ENCODE measurements around the gene HEPACAM. TPM values are rescaled to one million over a fixed set of nuclear protein-coding genes. Genes with fewer than 3 reads are reported as not detected.

Gene HEPACAM
- total and polyA plus RNA-seq, 8 donors = 0.04 to 0.31 (median 0.07) TPM; not detected in 3

DNA sequence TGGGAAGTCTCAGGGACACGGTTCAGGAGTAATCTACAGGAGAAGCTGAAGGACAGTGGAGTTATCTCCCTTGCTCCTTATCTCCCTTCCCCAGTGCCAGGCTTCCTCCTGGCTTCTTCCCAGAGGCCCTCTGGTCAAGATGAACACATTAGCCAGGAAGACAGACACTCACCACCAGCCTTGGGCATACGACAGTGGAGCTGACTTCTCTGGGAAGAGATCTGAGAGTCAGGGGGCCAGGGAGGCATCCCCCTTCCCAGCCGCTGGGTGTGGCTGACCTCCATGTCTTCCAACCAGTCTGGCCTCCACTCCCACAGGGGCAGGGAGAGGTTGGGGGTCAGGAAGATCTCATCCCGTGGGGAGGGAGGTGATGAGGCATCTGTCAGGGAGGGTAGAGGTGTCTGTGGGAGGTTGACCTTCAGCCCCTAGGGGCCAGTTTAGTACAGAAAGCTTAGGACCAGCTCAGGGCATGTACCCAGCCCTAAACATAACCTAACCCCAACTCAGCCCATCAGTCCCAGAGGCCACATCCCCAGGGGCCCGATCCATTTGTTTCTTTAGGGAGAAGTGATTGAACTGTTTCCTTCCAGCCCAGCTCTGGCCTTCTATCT is 50.9 kb downstream of the HEPACAM start:
- Histone ChIP-seq H3K4me1 (peaks cover 0 to 14% of the 10 kb centered on the region in 2 donors), H3K9me3 (no peaks in the 10 kb centered on the region), H3K27me3 (no peaks in the 10 kb centered on the region), H3K27ac (no peak overlapping the region), H3K4me3 (no peak overlapping the region), H3K36me3 (no peaks in the 10 kb centered on the region)
- ATAC-seq = no peak
- no peak for TF ChIP-seq CTCF (IDR thresholded peaks at IDR 0.05)
- intact Hi-C loops (cut with DNase I) = no loop called here
- no peak for DNase-seq

GRCh38 chr11:124884340-124884739 is 51.5 kb downstream of the HEPACAM start:
- no peak for ATAC-seq
- Histone ChIP-seq H3K27me3 (no peaks in the 10 kb centered on the region), H3K4me1 (peaks cover 0 to 14% of the 10 kb centered on the region in 2 donors), H3K36me3 (no peaks in the 10 kb centered on the region), H3K27ac (no peak overlapping the region), H3K9me3 (no peaks in the 10 kb centered on the region), H3K4me3 (no peak overlapping the region)
- no peak for TF ChIP-seq CTCF (IDR thresholded peaks at IDR 0.05)
- no peak for DNase-seq
- intact Hi-C loops (cut with DNase I) = no loop called here

DNA sequence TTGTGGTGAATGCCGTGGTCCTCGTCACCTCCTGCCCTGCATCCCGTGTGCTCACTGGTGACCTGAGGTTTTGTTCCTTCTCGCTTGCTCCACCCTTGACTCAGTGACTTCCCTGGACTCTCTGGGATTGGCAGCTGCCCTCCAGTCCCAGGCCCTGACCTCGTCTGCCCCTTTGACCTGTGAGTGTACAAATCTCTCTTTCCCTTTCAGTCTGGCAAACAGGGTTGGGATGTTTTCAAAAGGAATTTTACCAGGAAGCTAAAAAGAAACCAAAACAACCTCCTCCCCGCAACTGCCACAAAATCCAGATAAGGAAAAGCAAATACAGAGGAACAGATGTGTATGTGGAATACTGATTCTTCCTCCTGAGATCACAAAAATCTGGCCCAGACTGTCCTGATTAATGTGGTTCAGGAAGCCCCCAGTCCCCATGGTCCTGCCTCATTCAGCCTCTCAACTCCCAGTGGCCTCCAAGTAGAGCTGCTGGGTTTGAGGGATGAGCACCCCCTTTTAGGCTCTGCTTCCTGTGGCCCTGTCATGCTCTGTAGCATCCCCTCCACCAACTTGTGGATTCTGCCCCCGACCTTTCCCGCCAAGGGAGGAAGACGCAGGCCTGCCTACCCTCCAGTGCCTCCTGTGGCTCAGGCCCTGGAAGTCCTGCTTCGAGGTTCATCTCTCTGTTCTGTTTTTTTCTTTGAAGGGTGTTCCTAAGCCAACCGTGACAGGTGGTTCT is 53.3 kb downstream of the HEPACAM start:
- intact Hi-C loops (cut with DNase I) = no loop called here
- no peak for TF ChIP-seq CTCF (IDR thresholded peaks at IDR 0.05)
- Histone ChIP-seq H3K4me3 (no peak overlapping the region), H3K36me3 (no peaks in the 10 kb centered on the region), H3K9me3 (no peaks in the 10 kb centered on the region), H3K4me1 (peaks cover 0 to 15% of the 10 kb centered on the region in 2 donors), H3K27ac (peak overlapping the region in 1 of 2 donors; percentile 55), H3K27me3 (peaks cover 0 to 6% of the 10 kb centered on the region in 2 donors)
- ATAC-seq (no peak), DNase-seq (no peak)

GRCh38 chr11:124880958-124881357 is 54.9 kb downstream of the HEPACAM start:
- no peak for TF ChIP-seq CTCF (IDR thresholded peaks at IDR 0.05)
- Histone ChIP-seq H3K27me3 (peaks cover 0 to 19% of the 10 kb centered on the region in 2 donors), H3K4me1 (peaks cover 8 to 26% of the 10 kb centered on the region in 2 donors), H3K27ac (no peak overlapping the region), H3K9me3 (no peaks in the 10 kb centered on the region), H3K4me3 (no peak overlapping the region), H3K36me3 (no peaks in the 10 kb centered on the region)
- ATAC-seq (no peak), DNase-seq (no peak)
- intact Hi-C loops (cut with DNase I) = no loop called here

GRCh38 chr11:124880290-124880611 is 55.6 kb downstream of the HEPACAM start:
- TF ChIP-seq CTCF (IDR thresholded peaks at IDR 0.05) = no peak
- no peak for ATAC-seq
- no peak for DNase-seq
- H3K9me3 ChIP-seq = no peaks in the 10 kb centered on the region
- no peak overlapping the region for H3K27ac ChIP-seq
- H3K4me3 ChIP-seq = no peak overlapping the region
- H3K27me3 ChIP-seq = peaks cover 0 to 26% of the 10 kb centered on the region in 2 donors
- no peaks in the 10 kb centered on the region for H3K36me3 ChIP-seq
- H3K4me1 ChIP-seq = peaks cover 11 to 31% of the 10 kb centered on the region in 2 donors
- intact Hi-C loops (cut with DNase I) = no loop called here
